Measurements from ENCODE around the gene ARL5A.

ARL5A gene

DNA sequence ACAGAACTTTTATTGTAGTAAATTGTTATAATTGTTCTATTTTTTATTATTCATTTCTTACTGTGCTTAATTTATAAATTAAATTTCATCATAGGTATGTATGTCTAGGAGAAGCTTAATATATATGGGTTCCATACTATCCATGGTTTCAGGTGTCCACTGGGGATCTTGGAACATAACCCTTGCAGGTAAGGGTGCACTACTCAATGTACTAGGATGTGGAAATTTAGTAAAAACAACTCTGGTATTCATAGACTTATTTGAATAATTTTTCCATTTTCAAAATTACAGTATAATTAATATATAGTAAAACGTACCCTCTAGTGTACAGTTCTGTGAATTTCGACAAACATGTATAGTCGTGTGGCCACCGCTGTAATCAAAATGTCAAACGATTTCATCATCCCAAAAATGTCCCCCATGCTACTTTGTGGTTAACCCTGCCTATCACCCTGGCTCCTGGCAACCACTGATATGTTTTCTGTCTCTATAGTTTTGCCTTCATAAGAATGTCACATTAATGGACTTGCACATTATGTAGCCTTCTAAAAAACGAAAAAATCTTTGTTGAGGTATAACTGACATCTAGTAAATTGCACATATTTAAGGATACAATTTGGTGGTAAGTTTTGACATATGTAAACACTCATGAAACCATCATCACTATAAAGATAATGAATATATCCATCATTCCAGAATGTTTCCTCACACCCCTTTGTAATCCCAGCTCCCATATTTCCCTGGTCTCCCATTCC lies 45.7 kb downstream of the ARL5A start:
- TF ChIP-seq SIN3A (IDR thresholded peaks at IDR 0.05; ENCODE audit: borderline replicate concordance, insufficient read depth, low read length) (no peak), FOXP2 (optimal IDR thresholded peaks at IDR 0.05; ENCODE audit: borderline replicate concordance, extremely low read depth, extremely low read length, insufficient read depth) (no peak), TAF1 (IDR thresholded peaks at IDR 0.05; ENCODE audit: borderline replicate concordance, insufficient read depth, low read length) (no peak), POLR2AphosphoS5 (IDR thresholded peaks at IDR 0.05; ENCODE audit: low read depth, low read length) (no peak), REST (IDR thresholded peaks at IDR 0.05; ENCODE audit: insufficient read depth in 1 of 2, low read depth in 2 of 2, low read length in 2 of 2) (no peak)

GRCh38 chr2:151781642-151782041 lies 46.6 kb downstream of the ARL5A start:
- no peak for TF ChIP-seq POLR2AphosphoS5 (IDR thresholded peaks at IDR 0.05; ENCODE audit: low read depth, low read length)
- no peak for TF ChIP-seq FOXP2 (optimal IDR thresholded peaks at IDR 0.05; ENCODE audit: borderline replicate concordance, extremely low read depth, extremely low read length, insufficient read depth)
- no peak for TF ChIP-seq SIN3A (IDR thresholded peaks at IDR 0.05; ENCODE audit: borderline replicate concordance, insufficient read depth, low read length)
- no peak for TF ChIP-seq TAF1 (IDR thresholded peaks at IDR 0.05; ENCODE audit: borderline replicate concordance, insufficient read depth, low read length)
- TF ChIP-seq REST (IDR thresholded peaks at IDR 0.05; ENCODE audit: insufficient read depth in 1 of 2, low read depth in 2 of 2, low read length in 2 of 2): no peak

DNA sequence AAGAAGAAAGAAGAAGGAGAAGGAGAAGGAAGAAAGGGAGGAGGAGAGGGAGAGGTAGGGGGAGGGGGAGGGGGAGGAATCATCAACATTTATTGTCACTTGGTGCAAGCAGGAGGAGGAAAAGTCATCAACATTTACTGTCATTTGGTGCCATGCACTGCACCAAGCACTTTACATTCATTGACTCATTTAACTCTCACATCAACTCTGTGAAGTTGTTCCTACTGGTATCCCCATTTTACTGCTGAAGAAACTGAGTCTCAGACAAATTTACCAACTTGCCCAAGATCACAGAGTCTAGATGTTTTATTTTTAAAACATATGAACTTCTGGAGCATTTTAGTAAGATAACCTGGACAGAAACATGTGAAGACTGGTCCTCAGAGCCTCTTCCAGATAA lies 47.3 kb downstream of the ARL5A start:
- no peak for TF ChIP-seq REST (IDR thresholded peaks at IDR 0.05; ENCODE audit: insufficient read depth in 1 of 2, low read depth in 2 of 2, low read length in 2 of 2)
- TF ChIP-seq POLR2AphosphoS5 (IDR thresholded peaks at IDR 0.05; ENCODE audit: low read depth, low read length): no peak
- no peak for TF ChIP-seq TAF1 (IDR thresholded peaks at IDR 0.05; ENCODE audit: borderline replicate concordance, insufficient read depth, low read length)
- TF ChIP-seq SIN3A (IDR thresholded peaks at IDR 0.05; ENCODE audit: borderline replicate concordance, insufficient read depth, low read length): no peak
- no peak for TF ChIP-seq FOXP2 (optimal IDR thresholded peaks at IDR 0.05; ENCODE audit: borderline replicate concordance, extremely low read depth, extremely low read length, insufficient read depth)

DNA sequence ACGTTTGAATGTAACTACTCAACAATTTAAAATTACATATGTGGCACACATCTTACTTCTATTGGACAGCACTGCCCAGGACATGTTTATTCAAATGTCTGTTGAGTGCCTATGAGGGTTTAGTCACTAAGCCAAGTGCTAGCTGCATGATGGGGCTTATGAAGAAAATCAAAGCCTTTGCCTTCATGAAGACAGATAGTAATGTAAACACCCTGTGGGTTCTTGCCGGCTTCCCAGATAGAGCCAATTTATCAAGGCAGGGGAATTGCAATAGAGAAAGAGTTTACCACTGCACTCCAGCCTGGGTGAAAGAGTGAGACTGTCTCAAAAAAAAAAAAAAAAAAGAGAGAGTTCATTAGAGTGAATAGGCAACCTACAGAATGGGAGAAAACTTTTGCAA lies 50.3 kb downstream of the ARL5A start:
- no peak for TF ChIP-seq POLR2AphosphoS5 (IDR thresholded peaks at IDR 0.05; ENCODE audit: low read depth, low read length)
- no peak for TF ChIP-seq REST (IDR thresholded peaks at IDR 0.05; ENCODE audit: insufficient read depth in 1 of 2, low read depth in 2 of 2, low read length in 2 of 2)
- no peak for TF ChIP-seq SIN3A (IDR thresholded peaks at IDR 0.05; ENCODE audit: borderline replicate concordance, insufficient read depth, low read length)
- TF ChIP-seq TAF1 (IDR thresholded peaks at IDR 0.05; ENCODE audit: borderline replicate concordance, insufficient read depth, low read length): no peak
- TF ChIP-seq FOXP2 (optimal IDR thresholded peaks at IDR 0.05; ENCODE audit: borderline replicate concordance, extremely low read depth, extremely low read length, insufficient read depth): no peak

Data from PFSK-1 (cell line).